Measurements from ENCODE around the gene SLC5A11.

SLC5A11 gene

GRCh38 chr16:24919536-24919935 is 73.8 kb downstream of the SLC5A11 start:
- no peak for DNase-seq

GRCh38 chr16:24920568-24920967 is 74.8 kb downstream of the SLC5A11 start:
- no peak for DNase-seq

GRCh38 chr16:24921229-24921628 is 75.5 kb downstream of the SLC5A11 start:
- DNase-seq: no peak

GRCh38 chr16:24925163-24925562 is 79.4 kb downstream of the SLC5A11 start:
- peak in 1 of 2 experiments; percentile 13 for DNase-seq

GRCh38 chr16:24929409-24929808 is 83.6 kb downstream of the SLC5A11 start:
- peak; percentile 66 to 90 for DNase-seq

- no peak for DNase-seq
These were observed 84.7 kb downstream of the SLC5A11 start for GRCh38 chr16:24930440-24930839.

- no peak for DNase-seq
These were observed 85.3 kb downstream of the SLC5A11 start for GRCh38 chr16:24931091-24931490.

GRCh38 chr16:24935336-24935735 is 89.6 kb downstream of the SLC5A11 start:
- no peak for DNase-seq

GRCh38 chr16:24936151-24936550 is 90.4 kb downstream of the SLC5A11 start:
- no peak for DNase-seq

GRCh38 chr16:24939224-24939623 is 93.5 kb downstream of the SLC5A11 start:
- DNase-seq: no peak

- no peak for DNase-seq
These were observed 94.0 kb downstream of the SLC5A11 start for GRCh38 chr16:24939738-24940137.

- no peak for DNase-seq
These were observed 97.7 kb downstream of the SLC5A11 start for GRCh38 chr16:24943471-24943870.

GRCh38 chr16:24944206-24944605 is 98.4 kb downstream of the SLC5A11 start:
- DNase-seq: no peak

GRCh38 chr16:24946155-24946554 is 100.4 kb downstream of the SLC5A11 start:
- DNase-seq: no peak

GRCh38 chr16:24950275-24950674 is 104.5 kb downstream of the SLC5A11 start:
- DNase-seq: no peak

GRCh38 chr16:24953306-24953705 is 107.5 kb downstream of the SLC5A11 start:
- DNase-seq: no peak

GRCh38 chr16:24953721-24954120 is 108.0 kb downstream of the SLC5A11 start:
- DNase-seq: no peak

GRCh38 chr16:24954137-24954536 is 108.4 kb downstream of the SLC5A11 start:
- DNase-seq: no peak

GRCh38 chr16:24955975-24956731 is 110.4 kb downstream of the SLC5A11 start:
- DNase-seq: no peak

- no peak for DNase-seq
These were observed 112.1 kb downstream of the SLC5A11 start for GRCh38 chr16:24957887-24958286.

Measured in NCI-H524 (cell line).